GM23338 (cell line): ENCODE results near the gene TPP1. TPM values are rescaled to one million over a fixed set of nuclear protein-coding genes. Genes with fewer than 3 reads are reported as not detected.

Source experiments
- ATAC-seq: fragments of 200-7000 bp; cut with Tn5 transposase; 3 replicates; pipeline ENCODE4 v1.9.1; 2020
- DNase-seq: peaks from one replicate; pipeline ENCODE4 v3.0.0-alpha.2; 2015; ENCODE audit warnings: low spot score
- H2AFZ ChIP-seq: fragments of 200-600 bp; sonication (generic); 2 replicates; pipeline ENCODE4 v1.8.0; 2016; ENCODE audit warnings: antibody characterized with exemption, mild to moderate bottlenecking, moderate library complexity
- H3F3A ChIP-seq: fragments of 200-600 bp; sonication (generic); replicated peaks from 2 replicates; pipeline ENCODE4 v1.8.0; 2017; ENCODE audit warnings: antibody characterized with exemption, mixed run types, low read depth
- H3K27ac ChIP-seq: fragments of 200-600 bp; sonication (generic); 2 replicates; pipeline ENCODE4 v1.6.1; 2016; ENCODE audit warnings: low read depth
- H3K27me3 ChIP-seq: fragments of 200-600 bp; sonication (generic); 2 replicates; pipeline ENCODE4 v1.8.0; 2016; ENCODE audit warnings: mild to moderate bottlenecking, mixed run types, moderate library complexity; ENCODE audit not compliant: insufficient read depth
- H3K36me3 ChIP-seq: fragments of 200-600 bp; sonication (generic); 2 replicates; pipeline ENCODE4 v1.8.0; 2016; ENCODE audit warnings: mild to moderate bottlenecking; ENCODE audit not compliant: insufficient read depth
- H3K4me1 ChIP-seq: fragments of 200-600 bp; sonication (generic); 2 replicates; pipeline ENCODE4 v1.8.0; 2016; ENCODE audit warnings: mild to moderate bottlenecking, moderate library complexity; ENCODE audit not compliant: insufficient read depth
- H3K4me2 ChIP-seq: fragments of 200-600 bp; sonication (generic); 2 replicates; pipeline ENCODE4 v1.7.1; 2017; ENCODE audit warnings: mixed run types
- H3K4me3 ChIP-seq: fragments of 200-600 bp; sonication (generic); 2 replicates; pipeline ENCODE4 v1.6.1; 2016; ENCODE audit warnings: mixed run types
- H3K79me2 ChIP-seq: fragments of 200-600 bp; sonication (generic); replicated peaks from 2 replicates; pipeline ENCODE4 v1.8.0; 2017; ENCODE audit warnings: mild to moderate bottlenecking; ENCODE audit not compliant: insufficient read depth
- H3K9me2 ChIP-seq: fragments of 200-600 bp; sonication (generic); 2 replicates; pipeline ENCODE4 v1.8.0; 2017; ENCODE audit not compliant: insufficient read depth
- H4K20me1 ChIP-seq: fragments of 200-600 bp; sonication (generic); replicated peaks from 2 replicates; pipeline ENCODE4 v1.8.0; 2017; ENCODE audit warnings: mild to moderate bottlenecking; ENCODE audit not compliant: insufficient read depth
- H3K27ac Mint-ChIP-seq: 2 replicates; pipeline ENCODE4 v1.8.0; 2020; ENCODE audit warnings: inconsistent platforms, mild to moderate bottlenecking, moderate library complexity, mixed read lengths
- H3K27me3 Mint-ChIP-seq: 3 replicates; pipeline ENCODE4 v1.8.0; 2022; ENCODE audit warnings: low read depth, mild to moderate bottlenecking, moderate library complexity, mixed read lengths, inconsistent platforms; ENCODE audit not compliant: insufficient read depth, poor library complexity
- H3K36me3 Mint-ChIP-seq: 3 replicates; pipeline ENCODE4 v1.8.0; 2021; ENCODE audit warnings: low read depth, mild to moderate bottlenecking, inconsistent platforms, moderate library complexity, mixed read lengths
- H3K4me1 Mint-ChIP-seq: 3 replicates; pipeline ENCODE4 v1.8.0; 2020; ENCODE audit warnings: mild to moderate bottlenecking, inconsistent platforms, mixed read lengths
- H3K4me3 Mint-ChIP-seq: 3 replicates; pipeline ENCODE4 v1.8.0; 2021; ENCODE audit warnings: moderate library complexity, mild to moderate bottlenecking, inconsistent platforms, mixed read lengths
- H3K9me3 Mint-ChIP-seq: 3 replicates; pipeline ENCODE4 v1.8.0; 2020; ENCODE audit warnings: moderate library complexity, mild to moderate bottlenecking, inconsistent platforms, mixed read lengths
- CREB1 ChIP-seq: fragments of 250-450 bp; sonication (Bioruptor Pico); IDR thresholded peaks from 2 replicates; pipeline ENCODE4 v1.5.0; 2020; ENCODE audit warnings: low read depth, mild to moderate bottlenecking, moderate library complexity
- CTCF ChIP-seq, 2 experiments: fragments of 200-600 bp in 1 of 2; sonication (generic) in 1 of 2; conservative IDR thresholded peaks; 2 replicates each; pipeline versions ENCODE4 v1.5.1 to v1.6.1; 2016 to 2017; ENCODE audit warnings: antibody characterized with exemption in 2 of 2, low read depth in 2 of 2, mild to moderate bottlenecking in 2 of 2, moderate library complexity in 1 of 2
- ETS1 ChIP-seq: IDR thresholded peaks from 2 replicates; pipeline ENCODE4 v1.6.1; 2016; ENCODE audit warnings: antibody characterized with exemption
- EZH2 ChIP-seq: fragments of 200-600 bp; sonication (generic); IDR thresholded peaks from one replicate; pipeline ENCODE4 v1.8.0; 2017; ENCODE audit warnings: antibody characterized with exemption, mild to moderate bottlenecking, low read depth; ENCODE audit not compliant: unreplicated experiment
- EZH2phosphoT487 ChIP-seq: fragments of 200-600 bp; sonication (generic); IDR thresholded peaks from one replicate; pipeline ENCODE4 v1.8.1; 2018; ENCODE audit warnings: antibody characterized with exemption; ENCODE audit not compliant: unreplicated experiment
- JUNB ChIP-seq: IDR thresholded peaks from one replicate; pipeline ENCODE4 v1.6.1; 2016; ENCODE audit warnings: antibody characterized with exemption; ENCODE audit not compliant: unreplicated experiment
- NANOG ChIP-seq: IDR thresholded peaks from 2 replicates; pipeline ENCODE4 v1.6.1; 2016; ENCODE audit warnings: antibody characterized with exemption, borderline replicate concordance
- POLR2AphosphoS5 ChIP-seq: IDR thresholded peaks from 2 replicates; pipeline ENCODE4 v1.6.1; 2016; ENCODE audit warnings: antibody characterized with exemption, low read depth
- REST ChIP-seq: IDR thresholded peaks from one replicate; pipeline ENCODE4 v1.6.1; 2018; ENCODE audit warnings: antibody characterized with exemption; ENCODE audit not compliant: unreplicated experiment
- STAT1 ChIP-seq: IDR thresholded peaks from one replicate; pipeline ENCODE4 v1.6.1; 2016; ENCODE audit warnings: antibody characterized with exemption; ENCODE audit not compliant: unreplicated experiment
- ZNF114 ChIP-seq: fragments of 250-450 bp; sonication (Bioruptor Pico); IDR thresholded peaks from 2 replicates; pipeline ENCODE4 v1.5.0; 2020; ENCODE audit warnings: mild to moderate bottlenecking, moderate library complexity
- ZNF331 ChIP-seq: fragments of 250-450 bp; sonication (Bioruptor Pico); IDR thresholded peaks from 2 replicates; pipeline ENCODE4 v1.5.0; 2020; ENCODE audit warnings: low read depth, mild to moderate bottlenecking, moderate library complexity
- ZNF462 ChIP-seq: fragments of 250-450 bp; sonication (Bioruptor Pico); IDR thresholded peaks from 2 replicates; pipeline ENCODE4 v1.5.0; 2020; ENCODE audit warnings: mild to moderate bottlenecking, moderate library complexity
- polyA plus RNA-seq: library from polyadenylated mRNA; unstranded; fragments of >200 nt; fragmentation: Nextera tagmentation; extraction: Ambion mirVana; gene quantifications from 2 replicates; pipeline ENCODE4 v1.2.1, GENCODE V29; 2016
- total RNA-seq: library from RNA; depleted of rRNA; stranded (reverse); fragments of >200 nt; shearing (Covaris generic); gene quantifications from 2 replicates; pipeline ENCODE4 v1.2.3, GENCODE V29; 2014

TPP1 gene
- total and polyA plus RNA-seq, 2 experiments from 2014 or later = 21.7 to 49.7 TPM

- DNase-seq (peak; percentile 21), ATAC-seq (peak; percentile 34)
- TF ChIP-seq NANOG (no peak), STAT1 (no peak), ZNF331 (CRISPR knock-in tag) (no peak), CTCF (conservative IDR thresholded peaks at IDR 0.05; ENCODE audit: low read depth in 2 of 2) (no peak), ETS1 (no peak), ZNF114 (CRISPR knock-in tag) (no peak), EZH2phosphoT487 (no peak), JUNB (no peak), POLR2AphosphoS5 (no peak), REST (no peak), EZH2 (no peak), CREB1 (CRISPR knock-in tag) (no peak), ZNF462 (no peak)
- Mint-ChIP-seq H3K9me3 (no peaks in the 10 kb centered on the region), H3K4me1 (peaks cover 10% of the 10 kb centered on the region), H3K27me3 (peaks cover 16% of the 10 kb centered on the region), H3K27ac (no peak overlapping the region), H3K4me3 (peak overlapping the region; percentile 79), H3K36me3 (no peaks in the 10 kb centered on the region)
- H3K27ac ChIP-seq = no peak overlapping the region
- no peaks in the 10 kb centered on the region for H3K79me2 ChIP-seq
- H3K4me1 ChIP-seq = peaks cover 8% of the 10 kb centered on the region
- H3K27me3 ChIP-seq = peaks cover 69% of the 10 kb centered on the region
- peak overlapping the region; percentile 98 for H2AFZ ChIP-seq
- H4K20me1 ChIP-seq = no peaks in the 10 kb centered on the region; the same call in 1 of the 2 replicates
- no peaks in the 10 kb centered on the region for H3K36me3 ChIP-seq
- H3F3A ChIP-seq = peaks cover 10% of the 10 kb centered on the region; the same call in 1 of the 2 replicates
- H3K4me3 ChIP-seq = peak overlapping the region; percentile 84
- 0 out of 2 replicates have a peak, but pooled peaks cover 5% of the 10 kb centered on the region for H3K9me2 ChIP-seq
- H3K4me2 ChIP-seq = peak overlapping the region; percentile 100
Observed at GRCh38 chr11:6656936-6657335, 37.7 kb upstream of the TPP1 start.
